Motor neuron (in vitro differentiated cells): Measurements from ENCODE around the gene GDAP1L1. TPM values are rescaled to one million over a fixed set of nuclear protein-coding genes. Genes with fewer than 3 reads are reported as not detected.

ENCODE experiments used
- ATAC-seq, 8 experiments: fragments of 200-7000 bp; cut with Tn5 transposase; replicated peaks in 6 of 8; 2 replicates each; pipeline ENCODE4 v1.8.0; 2021; ENCODE audit warnings: mild to moderate bottlenecking in 8 of 8, moderate library complexity in 8 of 8
- H3K27ac ChIP-seq, 2 donors: fragments of 250-450 bp; sonication (Bioruptor Pico); 2 replicates each; pipeline ENCODE4 v1.9.0; 2021; ENCODE audit warnings: antibody characterized with exemption in 2 of 2, mild to moderate bottlenecking in 2 of 2, moderate library complexity in 1 of 2
- H3K4me1 ChIP-seq, 2 donors: fragments of 250-450 bp; sonication (Bioruptor Pico); replicated peaks in 1 of 2; 2 replicates each; pipeline ENCODE4 v1.6.1; 2021; ENCODE audit warnings: antibody characterized with exemption in 2 of 2, mild to moderate bottlenecking in 2 of 2, moderate library complexity in 1 of 2
- H3K4me3 ChIP-seq, 5 donors: fragments of 250-450 bp; sonication (Bioruptor Pico); 2 replicates each; pipeline ENCODE4 v1.9.0; 2021; ENCODE audit warnings: antibody characterized with exemption in 5 of 5, mild to moderate bottlenecking in 5 of 5, moderate library complexity in 4 of 5
- WGBS, 10 experiments: fragments of 450-650 bp; shearing (Covaris generic); methylation state at CpG; one replicate each; pipeline ENCODE4 v1.0.0; 2022; 5-methylcytosine and 5-hydroxymethylcytosine counted together
- in situ Hi-C, 9 experiments: fragments of 400-800 bp; cut with MboI; loops; one replicate each; pipeline ENCODE4 v1.15.0; 2021; ENCODE audit warnings: low sequenced_read_pairs in 9 of 9, low pct_unique_long_range_greater_than_20kb in 2 of 9; ENCODE audit not compliant: unreplicated experiment in 9 of 9
- total RNA-seq, 8 experiments: library from RNA; unstranded; fragments of 300-600 nt; gene quantifications; 2 replicates each; pipeline versions ENCODE4 v1.2.3 to v1.2.4, GENCODE V29; 2022

GDAP1L1 gene
- total RNA-seq = 100 to 1,000 TPM in 3 of 8 experiments, 10 to 100 TPM in 2, under 1 TPM in 3; 0.25 to 175 (median 62.2) TPM

- WGBS, 10 experiments = 0 to 4% methylated on average over 4 to 5 of the region's 32 CpGs; no CpG with 5 or more reads in 8 of the 10 experiments
- peak within 1 kb of the TSS; percentile 56 to 97 (median 69) for H3K4me3 ChIP-seq
- peak within 1 kb of the TSS; percentile 70 to 81 for H3K27ac ChIP-seq
- ATAC-seq = peak in 7 of 8 experiments; percentile 37 to 95 (median 93)
- peaks cover 4 to 13% of the 10 kb centered on the region in 2 donors for H3K4me1 ChIP-seq
- in situ Hi-C loops = no loop called here
Observed at GRCh38 chr20:44247131-44247571, at the start of gene GDAP1L1. GDAP1L1 (plus strand) TSS chr20:44247308; CDS start chr20:44247335, 27 bp downstream.

- WGBS, 10 experiments = 67 to 100% (median 90%) methylated on average over 1 to 4 of the region's 4 CpGs; no CpG with 5 or more reads in 2 of the 10 experiments
- ATAC-seq = no peak
- in situ Hi-C loops = loop anchor here in 1 of 9 experiments (10.0 kb wide), 1 partner anchor 84 kb away; no protein-coding TSS in a partner anchor
Observed at GRCh38 chr20:44198872-44199271, 48.2 kb upstream of the GDAP1L1 start.

GRCh38 chr20:44199877-44200276, 47.2 kb upstream of the GDAP1L1 start:
- Histone ChIP-seq H3K4me1 (peaks cover 0 to 6% of the 10 kb centered on the region in 2 donors), H3K4me3 (no peak overlapping the region), H3K27ac (no peak overlapping the region)
- in situ Hi-C loops = loop anchor here in 5 of 9 experiments (10.0 to 25.0 kb wide), 3 partner anchors 85 to 262 kb away; partner anchors contain the start of gene FITM2 (in 3 of the 5)
- 90 to 100% (median 100%) methylated on average over 1 to 4 of the region's 4 CpGs; no CpG with 5 or more reads in 1 of the 10 experiments for WGBS, 10 experiments
- no peak for ATAC-seq

More at GRCh38 chr20:44198872-44199271, 48.2 kb upstream of the GDAP1L1 start:
- peaks cover 0 to 4% of the 10 kb centered on the region in 2 donors for H3K4me1 ChIP-seq
- no peak overlapping the region for H3K27ac ChIP-seq
- no peak overlapping the region for H3K4me3 ChIP-seq

GRCh38 chr20:44200371-44200770, 46.7 kb upstream of the GDAP1L1 start:
- Histone ChIP-seq H3K4me3 (no peak overlapping the region), H3K27ac (no peak overlapping the region), H3K4me1 (peaks cover 0 to 6% of the 10 kb centered on the region in 2 donors)
- in situ Hi-C loops = loop anchor here in 5 of 9 experiments (25.0 kb wide), 2 partner anchors 112 to 262 kb away; partner anchors contain the start of gene FITM2 (in 3 of the 5)
- no peak for ATAC-seq
- 59 to 95% (median 84%) methylated on average over 2 to 4 of the region's 4 CpGs; no CpG with 5 or more reads in 1 of the 10 experiments for WGBS, 10 experiments

GRCh38 chr20:44200983-44201382, 46.1 kb upstream of the GDAP1L1 start:
- ATAC-seq = no peak
- in situ Hi-C loops = loop anchor here in 5 of 9 experiments (25.0 kb wide), 2 partner anchors 111 to 261 kb away; partner anchors contain the start of gene FITM2 (in 3 of the 5)
- 0 to 100% (median 82%) methylated on average over 1 to 2 of the region's 2 CpGs for WGBS, 10 experiments
- peaks cover 0 to 6% of the 10 kb centered on the region in 2 donors for H3K4me1 ChIP-seq
- no peak overlapping the region for H3K4me3 ChIP-seq
- no peak overlapping the region for H3K27ac ChIP-seq

GRCh38 chr20:44203161-44203560, 43.9 kb upstream of the GDAP1L1 start:
- H3K4me1 ChIP-seq = peaks cover 3 to 14% of the 10 kb centered on the region in 2 donors
- in situ Hi-C loops = loop anchor here in 5 of 9 experiments (25.0 kb wide), 2 partner anchors 109 to 259 kb away; partner anchors contain the start of gene FITM2 (in 3 of the 5)
- peak in 4 of 8 experiments; percentile 49 to 80 (median 70) for ATAC-seq
- H3K27ac ChIP-seq = no peak overlapping the region
- no peak overlapping the region for H3K4me3 ChIP-seq
- WGBS, 10 experiments = 46 to 94% (median 71%) methylated on average over 1 to 2 of the region's 2 CpGs; no CpG with 5 or more reads in 2 of the 10 experiments

GRCh38 chr20:44204156-44204831, 42.8 kb upstream of the GDAP1L1 start:
- ATAC-seq = peak in 7 of 8 experiments; percentile 29 to 77 (median 67)
- H3K27ac ChIP-seq = no peak overlapping the region
- no peak overlapping the region for H3K4me3 ChIP-seq
- in situ Hi-C loops = loop anchor here in 5 of 9 experiments (25.0 kb wide), 2 partner anchors 108 to 258 kb away; partner anchors contain the start of gene FITM2 (in 3 of the 5)
- H3K4me1 ChIP-seq = peaks cover 10 to 25% of the 10 kb centered on the region in 2 donors
- WGBS, 10 experiments = 75 to 100% (median 90%) methylated on average over 1 to 4 of the region's 4 CpGs; no CpG with 5 or more reads in 1 of the 10 experiments

GRCh38 chr20:44204832-44205215, 42.3 kb upstream of the GDAP1L1 start:
- 62 to 100% (median 94%) methylated on average over 1 to 8 of the region's 10 CpGs; no CpG with 5 or more reads in 2 of the 10 experiments for WGBS, 10 experiments
- in situ Hi-C loops = loop anchor here in 5 of 9 experiments (25.0 kb wide), 2 partner anchors 107 to 257 kb away; partner anchors contain the start of gene FITM2 (in 3 of the 5)
- H3K4me1 ChIP-seq = peaks cover 10 to 28% of the 10 kb centered on the region in 2 donors
- H3K4me3 ChIP-seq = no peak overlapping the region
- H3K27ac ChIP-seq = no peak overlapping the region
- ATAC-seq = no peak

GRCh38 chr20:44206132-44206531, 41.0 kb upstream of the GDAP1L1 start:
- ATAC-seq = no peak
- Histone ChIP-seq H3K4me1 (peaks cover 10 to 28% of the 10 kb centered on the region in 2 donors), H3K27ac (no peak overlapping the region), H3K4me3 (no peak overlapping the region)
- in situ Hi-C loops = loop anchor here in 5 of 9 experiments (25.0 kb wide), 2 partner anchors 106 to 256 kb away; partner anchors contain the start of gene FITM2 (in 3 of the 5)

- no peak overlapping the region for H3K4me3 ChIP-seq
- in situ Hi-C loops = loop anchor here in 5 of 9 experiments (25.0 kb wide), 2 partner anchors 105 to 255 kb away; partner anchors contain the start of gene FITM2 (in 3 of the 5)
- WGBS, 10 experiments = 43 to 91% (median 77%) methylated on average over 1 to 3 of the region's 3 CpGs
Observed at GRCh38 chr20:44207126-44207723, 39.9 kb upstream of the GDAP1L1 start.

GRCh38 chr20:44208165-44208564, 38.9 kb upstream of the GDAP1L1 start:
- 40 to 100% (median 81%) methylated on average over 1 to 7 of the region's 7 CpGs for WGBS, 10 experiments
- no peak for ATAC-seq
- in situ Hi-C loops = loop anchor here in 5 of 9 experiments (25.0 kb wide), 2 partner anchors 104 to 254 kb away; partner anchors contain the start of gene FITM2 (in 3 of the 5)
- no peak overlapping the region for H3K27ac ChIP-seq
- peaks cover 17 to 40% of the 10 kb centered on the region in 2 donors for H3K4me1 ChIP-seq
- H3K4me3 ChIP-seq = peak overlapping the region in 2 of 5 donors; percentile 59 to 88

More at GRCh38 chr20:44207126-44207723, 39.9 kb upstream of the GDAP1L1 start:
- ATAC-seq = no peak
- Histone ChIP-seq H3K4me1 (peaks cover 13 to 33% of the 10 kb centered on the region in 2 donors), H3K27ac (no peak overlapping the region)

- ATAC-seq = no peak
- H3K4me1 ChIP-seq = peaks cover 17 to 40% of the 10 kb centered on the region in 2 donors
- in situ Hi-C loops = loop anchor here in 5 of 9 experiments (25.0 kb wide), 2 partner anchors 104 to 254 kb away; partner anchors contain the start of gene FITM2 (in 3 of the 5)
- H3K27ac ChIP-seq = no peak overlapping the region
- 7 to 58% (median 32%) methylated on average over 2 to 7 of the region's 7 CpGs; no CpG with 5 or more reads in 1 of the 10 experiments for WGBS, 10 experiments
- peak overlapping the region; percentile 57 to 88 (median 72) for H3K4me3 ChIP-seq
Observed at GRCh38 chr20:44208770-44209169, 38.3 kb upstream of the GDAP1L1 start.
